ENCODE results near the gene VPS35L. TPM values are rescaled to one million over a fixed set of nuclear protein-coding genes. Genes with fewer than 3 reads are reported as not detected.

The VPS35L gene
- total RNA-seq, 1 experiment from 2014 or later, result 11.7 TPM

DNA sequence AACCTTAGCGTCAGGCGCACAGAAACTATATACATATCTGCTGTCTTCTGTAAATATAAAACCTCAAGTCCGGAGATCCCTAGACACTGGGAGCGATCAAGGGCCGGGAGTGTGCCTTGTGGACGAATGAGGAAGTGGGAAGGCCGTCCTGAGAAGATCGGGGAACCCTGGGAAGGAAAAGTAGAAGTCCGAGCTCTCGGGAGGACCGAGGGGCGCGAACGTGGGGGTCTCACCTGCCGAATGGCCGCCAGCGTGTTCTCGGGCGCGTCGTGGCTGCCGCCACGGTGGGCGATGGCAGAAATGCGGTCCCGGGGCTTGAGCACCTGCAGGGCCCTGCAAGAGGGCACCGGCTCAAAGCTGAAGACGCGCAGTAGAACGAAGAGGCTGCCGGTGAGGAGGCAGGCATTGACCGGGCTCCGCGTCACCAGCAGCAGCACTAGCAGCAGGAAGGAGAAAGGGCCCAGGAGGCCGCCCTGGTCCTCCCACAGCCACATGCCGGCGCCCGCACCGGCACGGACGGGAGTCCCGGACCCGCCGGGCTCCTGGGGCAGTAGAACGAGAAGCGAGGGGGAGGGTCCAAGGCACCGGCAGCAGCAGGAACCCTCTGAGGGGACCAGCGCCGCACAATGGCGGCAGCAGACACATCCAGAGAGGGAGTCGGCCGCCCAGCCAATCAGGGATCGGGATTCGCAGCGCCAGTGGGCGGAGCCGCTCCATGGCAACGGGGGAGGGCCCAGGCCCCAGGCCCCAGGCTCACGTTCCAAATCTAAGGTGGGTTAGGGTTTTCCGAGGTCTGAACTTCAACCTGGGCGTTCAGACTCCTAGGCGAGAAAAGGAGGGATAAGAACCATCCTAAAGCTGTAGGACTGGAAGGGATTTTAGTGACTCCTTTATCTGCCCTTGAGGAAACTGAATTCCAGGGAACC lies 33.8 kb upstream of the VPS35L start, which contains the start of gene GDE1:
Gene GDE1 (minus strand): TSS at position 628 of the 926 bp plus-strand sequence. CDS start 134 bp downstream, at position 494.
- CTCF ChIA-PET, result interaction anchor here (0.9 kb wide), 1 partner anchor 75 kb away, joined by 3 read pairs; no protein-coding TSS in a partner anchor
- TF ChIP-seq, protein P1, sequence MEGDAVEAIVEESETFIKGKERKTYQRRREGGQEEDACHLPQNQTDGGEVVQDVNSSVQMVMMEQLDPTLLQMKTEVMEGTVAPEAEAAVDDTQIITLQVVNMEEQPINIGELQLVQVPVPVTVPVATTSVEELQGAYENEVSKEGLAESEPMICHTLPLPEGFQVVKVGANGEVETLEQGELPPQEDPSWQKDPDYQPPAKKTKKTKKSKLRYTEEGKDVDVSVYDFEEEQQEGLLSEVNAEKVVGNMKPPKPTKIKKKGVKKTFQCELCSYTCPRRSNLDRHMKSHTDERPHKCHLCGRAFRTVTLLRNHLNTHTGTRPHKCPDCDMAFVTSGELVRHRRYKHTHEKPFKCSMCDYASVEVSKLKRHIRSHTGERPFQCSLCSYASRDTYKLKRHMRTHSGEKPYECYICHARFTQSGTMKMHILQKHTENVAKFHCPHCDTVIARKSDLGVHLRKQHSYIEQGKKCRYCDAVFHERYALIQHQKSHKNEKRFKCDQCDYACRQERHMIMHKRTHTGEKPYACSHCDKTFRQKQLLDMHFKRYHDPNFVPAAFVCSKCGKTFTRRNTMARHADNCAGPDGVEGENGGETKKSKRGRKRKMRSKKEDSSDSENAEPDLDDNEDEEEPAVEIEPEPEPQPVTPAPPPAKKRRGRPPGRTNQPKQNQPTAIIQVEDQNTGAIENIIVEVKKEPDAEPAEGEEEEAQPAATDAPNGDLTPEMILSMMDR (conservative IDR thresholded peaks at IDR 0.05), result peak; percentile 46; the same call in 1 of the 2 replicates
- TF ChIP-seq EZH2 (IDR thresholded peaks at IDR 0.05; ENCODE audit: low read depth), result no peak

DNA sequence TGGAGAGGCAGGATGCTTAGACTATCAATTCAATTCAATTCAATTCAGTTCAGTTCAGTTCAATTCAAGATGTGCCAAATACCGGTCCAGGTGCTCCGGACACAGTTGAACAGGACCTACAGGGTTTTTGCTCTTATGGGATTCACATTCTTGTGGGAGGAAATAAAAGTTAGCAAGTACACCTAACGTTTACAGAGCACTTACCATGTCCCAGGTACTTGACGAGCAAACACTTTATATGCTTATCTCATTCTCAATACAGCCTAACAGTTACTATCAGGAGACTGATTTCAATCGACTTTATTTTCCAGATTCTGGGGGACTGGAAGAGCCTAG lies 33.1 kb upstream of the VPS35L start:
- Histone ChIP-seq H3K27ac (no peak overlapping the region), H3K9me3 (ENCODE audit: insufficient read depth, low read depth) (no peaks in the 10 kb centered on the region), H2AFZ (peak overlapping the region; percentile 19; the same call in 1 of the 2 replicates), H3K4me2 (peak overlapping the region; percentile 83), H4K20me1 (ENCODE audit: insufficient read depth) (no peaks in the 10 kb centered on the region), H3K4me3 (peak overlapping the region; percentile 74; the same call in 1 of the 2 replicates), H3K79me2 (ENCODE audit: low read depth) (peaks cover 72% of the 10 kb centered on the region), H3F3A (ENCODE audit: insufficient read depth, low read depth) (peaks cover 21% of the 10 kb centered on the region), H3K36me3 (ENCODE audit: low read depth) (no peaks in the 10 kb centered on the region), H3K4me1 (replicated peaks; ENCODE audit: insufficient read depth) (peaks cover 62% of the 10 kb centered on the region), H3K27me3 (ENCODE audit: insufficient read depth, low read depth) (no peaks in the 10 kb centered on the region), H3K9me2 (ENCODE audit: insufficient read depth) (no peaks in the 10 kb centered on the region)
- intact Hi-C loops (cut with micrococcal nuclease; ENCODE audit: unreplicated experiment), result loop anchor here (2.0 to 10.0 kb wide), 6 partner anchors 110 to 722 kb away; partner anchors contain the start of genes ARL6IP1 and TMC7
- ChIA-PET CTCF (no interaction called here), POLR2A (ENCODE audit: unreplicated experiment) (no interaction called here)
- TF ChIP-seq, protein P1 (conservative IDR thresholded peaks at IDR 0.05), result no peak
- no peak for TF ChIP-seq EZH2 (IDR thresholded peaks at IDR 0.05; ENCODE audit: low read depth)
- DNase-seq, result no peak
- no TSS peak for BruUV-seq (replicated peaks)

More for the DNA sequence above, 33.8 kb upstream of the VPS35L start, which contains the start of gene GDE1:
- H3K79me2 ChIP-seq (ENCODE audit: low read depth), result peaks cover 74% of the 10 kb centered on the region
- H2AFZ ChIP-seq, result peak within 1 kb of the TSS; percentile 19
- H3K27me3 ChIP-seq (ENCODE audit: insufficient read depth, low read depth), result no peaks in the 10 kb centered on the region
- peak within 1 kb of the TSS; percentile 74 for H3K4me3 ChIP-seq
- H3K36me3 ChIP-seq (ENCODE audit: low read depth), result peaks cover 4% of the 10 kb centered on the region; the same call in 1 of the 2 replicates
- peaks cover 68% of the 10 kb centered on the region for H3K4me1 ChIP-seq (replicated peaks; ENCODE audit: insufficient read depth)
- POLR2A ChIA-PET (ENCODE audit: unreplicated experiment), result no interaction called here
- H3K9me3 ChIP-seq (ENCODE audit: insufficient read depth, low read depth), result no peaks in the 10 kb centered on the region
- no peaks in the 10 kb centered on the region for H3K9me2 ChIP-seq (ENCODE audit: insufficient read depth)
- no peaks in the 10 kb centered on the region for H4K20me1 ChIP-seq (ENCODE audit: insufficient read depth)
- H3F3A ChIP-seq (ENCODE audit: insufficient read depth, low read depth), result peaks cover 27% of the 10 kb centered on the region
- DNase-seq, result peak; percentile 75 to 96
- BruUV-seq (replicated peaks), result no TSS peak
- peak within 1 kb of the TSS; percentile 76 for H3K27ac ChIP-seq
- peak within 1 kb of the TSS; percentile 83 for H3K4me2 ChIP-seq
- intact Hi-C loops (cut with micrococcal nuclease; ENCODE audit: unreplicated experiment), result loop anchor here (1.0 to 10.0 kb wide), 7 partner anchors 16 to 721 kb away; partner anchors contain the start of genes ARL6IP1 and TMC7

DNA sequence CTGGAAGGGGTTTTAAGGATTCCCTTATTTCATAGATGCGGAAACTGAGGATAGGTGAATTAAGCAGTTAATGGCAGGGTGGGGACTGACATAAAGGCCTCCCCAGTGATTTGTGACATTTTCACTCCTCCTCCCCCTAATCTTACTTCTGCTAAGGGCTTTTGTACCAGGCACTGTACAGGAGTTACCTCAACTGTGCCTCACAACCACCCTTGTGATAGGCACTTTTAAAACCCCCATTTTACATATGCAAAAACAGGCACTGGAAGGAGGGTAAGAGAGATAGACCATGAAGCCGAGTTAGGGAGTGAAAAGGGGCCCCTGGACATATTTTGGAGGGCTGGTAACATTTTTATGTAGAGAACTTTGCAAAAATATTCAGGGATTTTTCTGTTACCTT lies 32.7 kb upstream of the VPS35L start:
- POLR2A ChIA-PET (ENCODE audit: unreplicated experiment), result no interaction called here
- H3K27ac ChIP-seq, result no peak overlapping the region

More for the DNA sequence above, 32.7 kb upstream of the VPS35L start:
- Histone ChIP-seq H3K27me3 (ENCODE audit: insufficient read depth, low read depth) (no peaks in the 10 kb centered on the region), H3K36me3 (ENCODE audit: low read depth) (0 out of 2 replicates have a peak, but pooled peaks cover 2% of the 10 kb centered on the region), H3K4me1 (replicated peaks; ENCODE audit: insufficient read depth) (peaks cover 58% of the 10 kb centered on the region), H3K79me2 (ENCODE audit: low read depth) (peaks cover 69% of the 10 kb centered on the region), H4K20me1 (ENCODE audit: insufficient read depth) (no peaks in the 10 kb centered on the region), H2AFZ (no peak overlapping the region), H3F3A (ENCODE audit: insufficient read depth, low read depth) (peaks cover 19% of the 10 kb centered on the region), H3K9me3 (ENCODE audit: insufficient read depth, low read depth) (no peaks in the 10 kb centered on the region), H3K4me3 (no peak overlapping the region), H3K9me2 (ENCODE audit: insufficient read depth) (no peaks in the 10 kb centered on the region), H3K4me2 (peak overlapping the region; percentile 83; the same call in 1 of the 2 replicates)
- TF ChIP-seq, protein P1 (conservative IDR thresholded peaks at IDR 0.05), result no peak
- TF ChIP-seq EZH2 (IDR thresholded peaks at IDR 0.05; ENCODE audit: low read depth), result no peak
- no peak for DNase-seq
- CTCF ChIA-PET, result no interaction called here
- intact Hi-C loops (cut with micrococcal nuclease; ENCODE audit: unreplicated experiment), result loop anchor here (2.0 to 10.0 kb wide), 6 partner anchors 110 to 722 kb away; partner anchors contain the start of genes ARL6IP1 and TMC7
- BruUV-seq (replicated peaks), result no TSS peak
